ENCODE data around the gene CALB2. TPM values are rescaled to one million over a fixed set of nuclear protein-coding genes. Genes with fewer than 3 reads are reported as not detected.

The CALB2 gene
- total RNA-seq, 2 experiments from 2014 or later, result not detected

DNA sequence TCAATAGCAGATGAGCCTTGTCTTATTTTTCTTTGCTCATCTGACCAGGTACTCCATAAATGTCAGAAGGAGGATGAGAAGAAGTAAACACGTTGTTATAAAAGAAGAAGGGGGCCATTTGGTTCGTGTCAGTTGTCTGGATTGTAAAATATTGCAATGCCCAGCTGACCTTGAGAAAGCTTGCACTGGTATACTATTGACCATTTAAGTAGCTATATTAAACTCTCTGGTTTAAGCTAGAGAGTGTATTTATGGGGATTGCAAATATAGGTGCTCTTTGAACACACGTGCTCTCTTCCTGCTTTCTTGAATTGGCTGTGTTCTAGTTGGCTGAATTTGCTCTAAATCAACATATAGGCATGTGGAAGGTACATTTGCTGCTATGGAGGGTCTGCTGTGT lies 43.3 kb upstream of the CALB2 start:
- H3K4me1 ChIP-seq (ENCODE audit: insufficient read depth, low read length, poor library complexity, severe bottlenecking), result no peaks in the 10 kb centered on the region
- TF ChIP-seq, protein P1, sequence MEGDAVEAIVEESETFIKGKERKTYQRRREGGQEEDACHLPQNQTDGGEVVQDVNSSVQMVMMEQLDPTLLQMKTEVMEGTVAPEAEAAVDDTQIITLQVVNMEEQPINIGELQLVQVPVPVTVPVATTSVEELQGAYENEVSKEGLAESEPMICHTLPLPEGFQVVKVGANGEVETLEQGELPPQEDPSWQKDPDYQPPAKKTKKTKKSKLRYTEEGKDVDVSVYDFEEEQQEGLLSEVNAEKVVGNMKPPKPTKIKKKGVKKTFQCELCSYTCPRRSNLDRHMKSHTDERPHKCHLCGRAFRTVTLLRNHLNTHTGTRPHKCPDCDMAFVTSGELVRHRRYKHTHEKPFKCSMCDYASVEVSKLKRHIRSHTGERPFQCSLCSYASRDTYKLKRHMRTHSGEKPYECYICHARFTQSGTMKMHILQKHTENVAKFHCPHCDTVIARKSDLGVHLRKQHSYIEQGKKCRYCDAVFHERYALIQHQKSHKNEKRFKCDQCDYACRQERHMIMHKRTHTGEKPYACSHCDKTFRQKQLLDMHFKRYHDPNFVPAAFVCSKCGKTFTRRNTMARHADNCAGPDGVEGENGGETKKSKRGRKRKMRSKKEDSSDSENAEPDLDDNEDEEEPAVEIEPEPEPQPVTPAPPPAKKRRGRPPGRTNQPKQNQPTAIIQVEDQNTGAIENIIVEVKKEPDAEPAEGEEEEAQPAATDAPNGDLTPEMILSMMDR (conservative IDR thresholded peaks at IDR 0.05; ENCODE audit: low read length), result no peak
- no peak for TF ChIP-seq EZH2phosphoT487 (IDR thresholded peaks at IDR 0.05; ENCODE audit: borderline replicate concordance, low read depth, low read length)
- H3K4me3 ChIP-seq (ENCODE audit: low read depth, low read length, poor library complexity, severe bottlenecking), result no peak overlapping the region
- H3K4me2 ChIP-seq (ENCODE audit: low read length), result no peak overlapping the region
- no peaks in the 10 kb centered on the region for H3K9me2 ChIP-seq (ENCODE audit: insufficient read depth, low read length)
- CTCF ChIA-PET (ENCODE audit: unreplicated experiment), result no interaction called here
- BruUV-seq (replicated peaks), result no TSS peak
- no peaks in the 10 kb centered on the region for H3K36me3 ChIP-seq (ENCODE audit: insufficient read depth, low read length)
- no peak overlapping the region for H2AFZ ChIP-seq (ENCODE audit: low read length)
- H3K27ac ChIP-seq (ENCODE audit: low read depth, low read length, poor library complexity, severe bottlenecking), result no peak overlapping the region
- no peak for DNase-seq (ENCODE audit: low spot score)
- POLR2A ChIA-PET, result no interaction called here
- H4K20me1 ChIP-seq (ENCODE audit: insufficient read depth, low read length), result no peaks in the 10 kb centered on the region
- no peaks in the 10 kb centered on the region for H3K9me3 ChIP-seq (ENCODE audit: low read length)
- no peaks in the 10 kb centered on the region for H3K79me2 ChIP-seq (ENCODE audit: insufficient read depth, low read depth, low read length)
- intact Hi-C loops (cut with micrococcal nuclease; ENCODE audit: unreplicated experiment), result loop anchor here (10.0 kb wide), 1 partner anchor 60 kb away; no protein-coding TSS in a partner anchor

DNA sequence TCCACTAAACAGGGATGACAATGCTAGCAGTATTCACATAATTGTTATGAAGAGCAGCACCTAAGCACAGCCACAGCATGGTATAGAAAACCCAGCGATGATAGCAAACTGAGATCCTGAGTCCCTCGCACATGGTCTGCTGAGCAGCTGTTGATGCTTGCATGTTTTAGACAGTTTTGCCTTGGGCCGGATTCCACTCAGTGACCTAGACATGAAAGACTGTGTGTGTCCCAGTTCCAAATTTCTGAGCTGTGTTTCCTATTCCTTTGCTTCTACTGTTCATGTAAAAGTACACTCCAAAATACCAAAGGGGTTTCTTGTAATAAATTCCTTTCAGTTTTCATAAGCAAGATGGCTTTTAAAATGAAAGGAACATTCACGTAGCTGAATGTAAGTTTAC lies 38.5 kb upstream of the CALB2 start:
- no peaks in the 10 kb centered on the region for H4K20me1 ChIP-seq (ENCODE audit: insufficient read depth, low read length)

DNA sequence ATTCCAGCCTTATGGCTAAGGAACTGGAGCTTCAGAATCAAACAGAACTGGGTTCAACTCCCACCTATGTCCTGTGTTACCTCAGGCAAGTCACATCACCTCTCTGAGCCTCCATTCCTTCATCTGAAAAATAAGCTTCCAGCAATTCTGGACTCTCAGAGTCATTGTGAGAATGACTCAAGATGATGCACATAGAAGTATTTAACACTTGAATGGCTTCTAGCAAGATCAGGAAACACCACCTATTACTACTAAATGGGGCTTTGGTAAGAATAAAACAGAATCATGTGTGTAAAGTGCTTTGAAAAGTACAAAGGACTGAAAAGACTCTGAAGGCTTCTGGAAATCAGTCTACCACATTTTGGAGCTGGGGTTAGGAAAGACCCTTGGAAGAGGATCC lies 30.8 kb upstream of the CALB2 start:
- CTCF ChIA-PET (ENCODE audit: unreplicated experiment), result no interaction called here
- no peaks in the 10 kb centered on the region for H4K20me1 ChIP-seq (ENCODE audit: insufficient read depth, low read length)
- H3K4me3 ChIP-seq (ENCODE audit: low read depth, low read length, poor library complexity, severe bottlenecking), result no peak overlapping the region
- no peaks in the 10 kb centered on the region for H3K36me3 ChIP-seq (ENCODE audit: insufficient read depth, low read length)
- no peaks in the 10 kb centered on the region for H3K9me2 ChIP-seq (ENCODE audit: insufficient read depth, low read length)
- H3K79me2 ChIP-seq (ENCODE audit: insufficient read depth, low read depth, low read length), result no peaks in the 10 kb centered on the region
- H2AFZ ChIP-seq (ENCODE audit: low read length), result no peak overlapping the region
- no peak overlapping the region for H3K27ac ChIP-seq (ENCODE audit: low read depth, low read length, poor library complexity, severe bottlenecking)
- no peak overlapping the region for H3K4me2 ChIP-seq (ENCODE audit: low read length)
- TF ChIP-seq, protein P1 (conservative IDR thresholded peaks at IDR 0.05; ENCODE audit: low read length), result no peak
- no peak for TF ChIP-seq EZH2phosphoT487 (IDR thresholded peaks at IDR 0.05; ENCODE audit: borderline replicate concordance, low read depth, low read length)
- intact Hi-C loops (cut with micrococcal nuclease; ENCODE audit: unreplicated experiment), result no loop called here
- no peaks in the 10 kb centered on the region for H3K4me1 ChIP-seq (ENCODE audit: insufficient read depth, low read length, poor library complexity, severe bottlenecking)
- H3K9me3 ChIP-seq (ENCODE audit: low read length), result 0 out of 2 replicates have a peak, but pooled peaks cover 6% of the 10 kb centered on the region
- no peak for DNase-seq (ENCODE audit: low spot score)
- BruUV-seq (replicated peaks), result no TSS peak
- POLR2A ChIA-PET, result no interaction called here

More for the DNA sequence above, 38.5 kb upstream of the CALB2 start:
- DNase-seq (ENCODE audit: low spot score), result no peak
- Histone ChIP-seq H3K79me2 (ENCODE audit: insufficient read depth, low read depth, low read length) (no peaks in the 10 kb centered on the region), H3K9me2 (ENCODE audit: insufficient read depth, low read length) (no peaks in the 10 kb centered on the region), H3K9me3 (ENCODE audit: low read length) (no peaks in the 10 kb centered on the region), H2AFZ (ENCODE audit: low read length) (no peak overlapping the region), H3K36me3 (ENCODE audit: insufficient read depth, low read length) (no peaks in the 10 kb centered on the region), H3K4me2 (ENCODE audit: low read length) (no peak overlapping the region), H3K27ac (ENCODE audit: low read depth, low read length, poor library complexity, severe bottlenecking) (no peak overlapping the region), H3K4me3 (ENCODE audit: low read depth, low read length, poor library complexity, severe bottlenecking) (no peak overlapping the region), H3K4me1 (ENCODE audit: insufficient read depth, low read length, poor library complexity, severe bottlenecking) (no peaks in the 10 kb centered on the region)
- ChIA-PET POLR2A (no interaction called here), CTCF (ENCODE audit: unreplicated experiment) (no interaction called here)
- no peak for TF ChIP-seq EZH2phosphoT487 (IDR thresholded peaks at IDR 0.05; ENCODE audit: borderline replicate concordance, low read depth, low read length)
- TF ChIP-seq, protein P1 (conservative IDR thresholded peaks at IDR 0.05; ENCODE audit: low read length), result no peak
- intact Hi-C loops (cut with micrococcal nuclease; ENCODE audit: unreplicated experiment), result loop anchor here (10.0 kb wide), 1 partner anchor 65 kb away; no protein-coding TSS in a partner anchor
- BruUV-seq (replicated peaks), result no TSS peak
